Activated CD4-positive, alpha-beta T cell treated with anti-CD3 and anti-CD28 coated beads, Interleukin-2, amount 50 U/mL, for 24 hours (primary cell): ENCODE results near the gene CLEC2B.

Experiments
- DNase-seq, 2 donors: peaks; one replicate each; pipeline ENCODE4 v3.0.0-alpha.2; 2020; ENCODE audit warnings: low read depth in 1 of 2, low spot score in 1 of 2

Gene CLEC2B

DNA sequence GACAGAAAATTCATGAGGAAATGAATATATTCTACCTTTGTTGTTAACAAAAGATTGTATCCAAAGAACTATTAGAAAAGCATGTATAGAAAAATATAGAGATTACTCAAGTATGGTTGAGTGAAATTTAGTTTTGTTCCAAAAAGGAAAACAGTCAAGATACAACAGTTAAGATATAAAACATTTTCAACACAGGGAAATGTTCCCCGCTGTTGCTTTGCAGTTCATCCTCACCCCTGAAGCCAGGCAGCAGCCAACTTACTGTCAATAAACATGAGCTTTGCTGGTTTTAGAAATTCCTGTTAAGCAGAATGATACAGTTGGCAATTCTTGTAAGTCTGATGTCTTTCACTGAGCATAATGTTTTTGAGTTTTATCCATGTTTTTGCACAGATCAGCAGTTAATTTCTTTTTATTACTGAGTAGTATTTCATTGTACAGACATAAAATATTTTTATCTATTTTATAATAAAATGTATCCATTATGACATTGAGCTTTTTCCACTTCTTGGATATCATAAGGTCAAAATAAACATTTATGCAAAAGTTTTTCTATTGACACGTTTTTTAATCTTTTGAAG, 1.2 kb upstream of the CLEC2B start:
- DNase-seq: no peak

DNA sequence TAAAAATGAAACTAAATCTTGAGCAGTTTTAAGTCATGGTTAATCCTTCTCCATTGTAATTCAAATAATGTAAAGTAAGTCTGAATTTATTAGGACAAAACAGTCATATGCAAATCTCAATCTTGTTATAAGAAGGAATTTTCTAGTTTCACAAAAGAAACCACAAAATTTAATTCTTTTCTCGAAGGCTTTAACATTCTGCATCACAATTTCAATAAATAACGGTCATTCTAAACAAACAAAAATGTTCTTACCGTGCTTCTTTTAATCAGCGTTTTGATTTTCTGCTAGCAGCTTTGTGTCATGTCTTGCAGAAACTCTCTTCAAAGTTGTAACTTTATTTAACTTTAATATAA, 225 bp downstream of the CLEC2B start:
- no peak for DNase-seq

DNA sequence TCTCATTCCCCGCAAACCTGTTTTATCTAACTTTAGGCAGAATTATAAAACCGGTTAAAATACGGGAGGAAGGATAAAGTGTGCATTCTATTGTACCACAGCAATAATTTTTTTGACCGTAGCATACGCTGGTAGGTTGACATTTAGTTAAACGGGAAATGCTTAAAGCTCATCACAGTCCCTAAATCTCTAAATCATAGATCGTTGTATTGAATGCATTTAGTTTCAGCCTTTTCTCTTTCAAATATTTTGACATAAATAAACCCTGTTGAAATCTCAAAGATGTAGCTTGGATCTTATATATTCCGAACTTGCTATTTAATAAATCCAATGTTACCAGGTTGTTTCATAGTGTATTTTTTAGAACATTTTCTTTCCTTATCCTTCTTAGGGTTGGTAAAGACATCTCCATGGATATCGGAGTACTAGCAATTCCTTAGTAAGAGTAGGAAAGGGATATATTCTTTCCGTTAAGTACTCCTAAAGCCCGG, 798 bp downstream of the CLEC2B start:
- no peak for DNase-seq

DNA sequence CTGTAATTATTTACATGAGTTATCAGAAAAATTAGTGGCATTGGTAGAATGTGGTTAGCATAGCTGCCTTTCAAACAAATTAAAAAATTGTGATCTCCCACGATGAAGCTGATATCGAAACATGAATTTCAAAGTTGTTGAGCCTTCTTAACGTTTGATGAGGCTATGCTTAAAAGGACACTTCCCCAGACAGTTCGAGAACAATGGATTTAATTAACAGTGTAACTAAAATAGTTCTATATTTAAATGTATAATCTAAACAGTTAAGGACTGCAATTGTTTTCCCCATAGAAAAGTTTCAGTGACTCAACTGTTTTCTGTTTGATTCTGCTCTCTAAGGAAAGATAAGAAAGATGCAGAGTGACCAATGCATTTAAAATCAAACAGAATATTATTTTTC, 1.6 kb downstream of the CLEC2B start:
- DNase-seq: no peak

DNA sequence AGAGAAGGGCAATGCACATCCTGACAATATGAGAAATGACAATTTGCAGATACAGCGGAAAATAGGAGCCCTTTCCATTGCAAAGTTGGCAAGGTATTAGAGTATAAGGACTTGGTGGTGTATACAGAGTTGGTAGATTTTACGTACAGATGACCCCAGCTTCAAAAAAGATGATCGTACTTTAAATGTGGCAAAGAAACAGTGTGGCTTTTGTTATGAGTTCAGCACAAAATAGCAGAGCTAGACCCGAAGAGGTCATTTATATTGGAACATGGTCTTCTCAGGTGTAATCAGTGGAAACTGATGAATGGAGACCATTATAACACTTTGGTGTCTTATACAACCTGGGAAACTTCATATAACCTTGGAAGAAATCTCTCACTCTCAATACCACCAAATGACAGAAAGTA, 2.3 kb downstream of the CLEC2B start:
- no peak for DNase-seq

DNA sequence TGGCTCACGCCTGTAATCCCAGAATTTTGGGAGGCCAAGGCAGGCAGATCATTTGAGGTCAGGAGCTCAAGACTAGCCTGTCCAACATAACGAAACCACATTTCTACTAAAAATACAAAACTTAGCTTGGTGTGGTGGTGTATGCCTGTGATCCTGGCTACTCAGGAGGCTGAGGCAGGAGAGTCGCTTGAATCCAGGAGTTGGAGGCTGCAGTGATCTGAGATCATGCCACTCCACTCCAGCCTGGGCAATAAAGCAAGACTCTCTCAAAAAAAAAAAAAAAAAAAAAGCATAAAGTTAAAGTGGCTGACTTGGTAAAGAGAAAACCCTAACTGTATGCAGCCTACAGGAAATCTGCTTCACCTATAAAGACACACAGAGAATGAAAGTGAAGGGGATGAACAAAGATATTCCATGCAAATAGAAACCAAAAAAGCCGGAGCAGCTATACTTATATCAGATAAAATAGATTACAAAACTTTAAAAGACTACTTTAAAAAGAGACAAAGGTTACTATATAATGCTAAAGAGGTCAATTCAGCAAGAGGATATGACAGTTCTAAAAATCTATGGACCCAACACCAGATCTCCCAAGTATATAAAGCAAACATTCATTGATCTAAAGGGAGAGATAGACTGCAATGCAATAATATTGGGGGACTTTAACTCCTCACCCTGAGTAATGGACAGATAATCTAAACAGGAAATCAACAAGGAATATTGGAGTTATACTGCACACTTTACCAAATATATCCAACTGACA, 4.1 kb downstream of the CLEC2B start:
- no peak for DNase-seq

DNA sequence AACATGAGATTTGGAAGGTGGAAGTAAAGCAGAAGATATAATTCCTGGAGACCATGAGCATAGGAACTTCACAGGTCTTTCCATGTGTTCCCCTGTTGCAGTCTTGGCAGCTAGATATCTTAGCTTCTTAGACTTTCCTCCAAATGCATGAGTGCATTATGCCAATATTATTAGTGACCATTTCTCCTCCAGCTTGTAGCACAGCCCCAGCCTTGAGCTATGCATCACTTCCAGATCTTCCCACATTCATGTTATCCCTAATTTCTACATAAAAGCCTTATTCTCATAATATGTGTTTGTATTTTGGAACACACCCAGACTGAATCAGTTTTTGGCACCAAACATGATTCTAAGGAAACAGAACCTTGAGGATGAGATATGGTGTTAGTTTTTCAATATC, 11.0 kb downstream of the CLEC2B start:
- no peak for DNase-seq

GRCh38 chr12:9856894-9857293, 12.3 kb downstream of the CLEC2B start:
- no peak for DNase-seq

DNA sequence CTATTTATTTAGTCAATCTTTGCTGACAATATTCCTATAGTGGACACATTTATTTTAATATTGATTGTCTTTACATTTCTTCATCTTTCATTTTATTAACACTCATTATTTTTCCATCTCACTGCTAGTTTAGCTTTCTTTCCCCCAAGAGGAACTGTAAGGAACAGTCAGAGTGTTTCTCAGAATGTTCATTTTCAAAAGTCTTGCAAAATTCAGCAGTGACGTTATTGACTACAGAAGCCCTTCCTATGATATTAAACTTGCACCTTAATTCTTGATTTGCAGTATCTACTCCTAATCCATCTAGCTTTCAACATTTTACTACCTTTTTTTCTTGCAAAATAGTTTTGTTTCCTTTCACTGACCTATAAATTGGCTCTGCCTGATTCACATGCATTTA, 13.0 kb downstream of the CLEC2B start:
- DNase-seq: no peak

DNA sequence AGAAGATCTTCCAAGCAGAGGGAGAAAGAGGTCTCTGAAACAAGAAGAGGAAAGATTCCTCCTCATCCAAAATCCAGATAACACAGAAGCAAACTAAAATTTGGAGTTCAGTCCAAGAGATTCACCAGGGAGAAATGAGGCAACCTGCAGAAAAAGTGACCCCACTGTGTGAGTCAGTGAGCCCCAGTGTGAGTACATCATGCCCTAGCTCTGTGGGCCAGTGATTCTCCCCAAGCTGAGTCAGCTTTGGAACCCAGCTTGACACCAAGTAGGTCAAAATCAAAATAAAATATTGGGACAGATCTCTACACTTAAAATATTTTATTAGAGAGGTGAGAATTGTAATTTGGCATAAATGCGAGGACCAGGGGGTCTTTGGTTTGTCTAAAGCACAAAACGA, 17.2 kb downstream of the CLEC2B start:
- no peak for DNase-seq

DNA sequence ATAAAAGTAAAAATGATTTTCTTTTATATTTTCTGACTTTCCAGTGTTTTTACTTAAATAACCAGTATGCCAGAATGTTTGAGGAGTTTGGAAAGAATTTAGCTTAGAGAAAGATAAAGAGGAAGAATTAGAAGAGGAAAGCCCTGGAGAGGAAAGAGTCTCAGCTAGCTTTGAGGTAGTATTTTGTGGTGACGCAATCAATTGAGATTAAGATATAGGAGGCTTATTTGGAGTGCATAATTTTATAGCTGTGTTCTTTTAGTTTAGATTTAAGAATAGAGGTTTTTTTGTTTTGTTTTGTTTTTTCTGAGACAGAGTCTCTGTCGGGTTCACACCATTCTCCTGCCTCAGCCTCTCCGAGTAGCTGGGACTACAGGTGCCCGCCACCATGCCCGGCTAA, 18.1 kb downstream of the CLEC2B start:
- no peak for DNase-seq

DNA sequence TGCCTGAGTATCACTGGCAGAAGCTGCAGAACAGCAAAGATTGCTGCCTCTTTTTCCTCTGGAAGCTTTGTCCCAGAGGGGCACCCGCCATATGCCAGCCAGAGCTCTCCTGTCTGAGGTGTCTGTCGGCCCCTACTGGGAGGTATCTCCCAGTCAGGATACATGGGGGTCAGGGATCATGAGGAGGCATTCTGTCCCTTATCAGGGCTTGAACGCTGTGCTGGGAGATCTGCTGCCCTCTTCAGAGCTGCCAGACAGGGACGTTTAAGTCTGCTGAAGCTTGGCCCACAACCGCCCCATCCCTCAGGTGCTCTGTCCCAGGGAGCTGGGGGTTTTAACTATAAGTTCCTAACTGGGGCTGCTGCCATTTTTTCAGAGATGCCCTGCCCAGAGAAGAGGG, 20.3 kb downstream of the CLEC2B start:
- no peak for DNase-seq

- DNase-seq: no peak
Measured at GRCh38 chr12:9843407-9843806, 25.7 kb downstream of the CLEC2B start.

- DNase-seq: no peak
Measured at GRCh38 chr12:9831720-9832119, 37.4 kb downstream of the CLEC2B start.

DNA sequence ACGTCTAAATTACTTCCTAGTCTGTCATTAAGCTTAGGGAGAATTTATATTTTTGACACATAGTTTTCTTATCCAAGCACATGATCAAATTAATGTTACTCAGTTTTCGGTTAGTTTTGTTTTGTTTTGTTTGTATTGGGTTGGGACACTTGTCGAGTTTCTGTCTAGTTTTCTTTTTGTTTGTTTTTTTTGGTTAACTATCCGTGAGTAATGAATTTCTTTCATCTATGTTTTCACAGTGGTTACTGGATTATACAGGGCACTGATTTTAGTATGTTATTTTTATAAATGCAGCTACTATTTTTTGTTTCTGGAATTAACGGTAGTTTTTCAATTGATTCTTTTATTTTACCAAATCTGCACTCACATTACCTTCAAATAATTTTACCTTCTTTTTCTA, 39.2 kb downstream of the CLEC2B start:
- no peak for DNase-seq

DNA sequence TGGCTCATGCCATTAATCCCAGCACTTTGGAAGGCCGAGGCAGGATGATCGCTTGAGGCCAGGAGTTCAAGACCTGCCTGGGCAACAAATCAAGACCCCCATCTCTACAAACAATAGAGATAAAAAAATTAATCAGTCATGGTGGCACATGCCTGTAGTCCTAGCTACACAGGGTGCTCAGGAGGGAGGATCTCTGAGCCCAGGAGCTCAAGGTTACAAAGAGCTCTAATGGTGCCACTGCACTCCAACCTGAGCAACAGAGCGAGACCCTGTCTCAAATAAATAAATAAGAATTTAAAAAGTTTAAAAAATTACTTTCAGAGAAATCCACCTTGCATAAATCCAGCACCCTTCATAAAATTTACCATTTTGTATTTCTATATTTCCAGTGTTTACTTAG, 39.7 kb downstream of the CLEC2B start:
- no peak for DNase-seq

GRCh38 chr12:9827209-9827888, 41.8 kb downstream of the CLEC2B start, which contains the start of gene KLRF1:
Gene KLRF1 (plus strand): TSS chr12:9827481. CDS start chr12:9827545, 64 bp downstream.
- DNase-seq: no peak

GRCh38 chr12:9820281-9820930, 48.7 kb downstream of the CLEC2B start:
- DNase-seq: no peak

DNA sequence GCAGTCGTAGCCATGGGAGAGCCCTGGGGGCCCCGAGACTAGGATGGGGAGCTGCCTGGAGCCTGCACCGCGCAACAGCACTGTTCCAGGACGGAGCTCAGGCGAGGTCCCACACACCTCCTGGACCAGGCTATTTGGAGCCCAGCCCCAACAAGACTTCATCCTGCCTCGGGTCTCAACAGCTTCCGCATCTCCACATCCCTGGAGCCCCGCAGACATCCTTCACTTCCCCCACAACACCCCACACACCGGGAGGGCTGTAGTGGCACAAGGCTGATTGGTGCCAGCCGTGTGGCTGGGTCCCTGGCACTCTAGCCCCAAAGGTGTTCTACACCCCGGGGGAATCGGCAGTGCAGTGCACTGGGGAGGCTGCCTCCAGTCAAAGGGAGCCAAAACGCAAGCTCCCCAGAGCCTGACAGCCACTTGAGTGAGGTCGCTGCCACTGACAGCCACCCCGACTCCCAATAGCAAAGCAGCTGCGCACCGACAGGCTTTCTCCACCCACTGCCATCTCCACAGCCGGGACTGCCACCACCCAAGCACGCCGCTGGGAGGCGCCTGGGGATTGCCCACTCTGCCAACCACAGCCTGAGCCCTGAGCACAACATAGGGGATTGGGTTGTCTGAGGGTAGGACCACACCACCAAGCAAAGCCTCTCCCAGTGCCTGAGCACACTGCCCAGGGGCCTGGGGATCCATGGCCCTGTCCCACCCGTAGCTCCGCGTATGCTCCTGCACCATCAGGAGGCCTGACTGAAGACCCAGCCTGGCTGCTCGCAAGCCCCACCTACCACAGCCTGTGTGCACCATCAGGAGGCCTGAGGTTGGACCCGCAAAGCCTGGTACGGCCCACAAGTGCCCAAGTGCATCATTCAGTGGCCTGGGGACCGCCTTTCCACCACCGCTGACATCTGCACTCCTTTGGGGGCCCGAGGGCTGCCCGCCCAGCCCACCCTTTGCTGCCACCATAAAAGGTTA, 55.0 kb downstream of the CLEC2B start:
- DNase-seq: peak; percentile 90 to 92

DNA sequence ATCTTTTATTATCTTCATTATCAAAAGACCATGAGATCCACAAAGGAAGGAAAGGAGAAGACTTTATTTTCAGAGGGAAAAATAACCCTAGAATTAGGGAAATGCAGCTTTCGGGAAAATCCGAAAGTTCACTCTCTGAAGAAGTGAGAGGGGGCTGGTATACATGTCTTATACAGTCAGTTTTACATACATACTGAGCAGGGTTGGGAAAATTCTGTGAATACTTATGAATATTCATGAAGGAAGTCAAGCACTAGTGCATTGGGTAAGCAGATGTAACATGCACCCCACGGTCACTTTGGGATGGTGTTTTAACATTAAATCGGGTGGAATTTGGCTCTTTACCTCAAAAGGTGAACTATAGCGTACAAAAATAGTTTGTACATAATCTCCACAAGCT, 57.5 kb downstream of the CLEC2B start:
- no peak for DNase-seq

DNA sequence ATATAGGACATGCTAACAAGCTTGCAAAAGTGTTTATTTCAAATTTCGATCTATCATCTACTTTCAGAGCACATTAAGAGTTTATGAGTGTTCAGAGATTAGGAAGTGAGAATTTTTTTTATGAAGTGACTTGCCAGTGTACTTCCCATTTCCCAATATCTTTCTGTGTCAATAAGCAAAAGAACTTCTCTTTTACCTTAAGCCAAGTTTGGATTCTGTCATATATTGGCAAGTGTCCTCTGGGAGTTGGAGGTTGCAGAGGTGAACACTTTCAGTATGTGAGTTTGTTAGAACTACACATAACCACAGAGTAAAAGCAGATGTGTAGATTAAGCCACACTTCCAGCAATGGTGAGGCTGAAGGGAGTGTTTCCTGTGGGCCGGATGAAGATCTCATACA, 58.5 kb downstream of the CLEC2B start:
- DNase-seq: no peak
